Endometrium (tissue), 2 donors: Measurements from ENCODE around the gene BCAN.

Experiments used
- FAIRE-seq: peaks from 2 replicates; lab custom pipeline; 2012; peaks lifted over from hg19 to GRCh38; lab: Jason Lieb, UNC
- donor health status: control.
- donor health status: control.

BCAN gene

GRCh38 chr1:156662005-156662799 lies 20.3 kb downstream of the BCAN start:
- no peak for FAIRE-seq

GRCh38 chr1:156662800-156663055 lies 20.8 kb downstream of the BCAN start:
- FAIRE-seq: no peak

DNA sequence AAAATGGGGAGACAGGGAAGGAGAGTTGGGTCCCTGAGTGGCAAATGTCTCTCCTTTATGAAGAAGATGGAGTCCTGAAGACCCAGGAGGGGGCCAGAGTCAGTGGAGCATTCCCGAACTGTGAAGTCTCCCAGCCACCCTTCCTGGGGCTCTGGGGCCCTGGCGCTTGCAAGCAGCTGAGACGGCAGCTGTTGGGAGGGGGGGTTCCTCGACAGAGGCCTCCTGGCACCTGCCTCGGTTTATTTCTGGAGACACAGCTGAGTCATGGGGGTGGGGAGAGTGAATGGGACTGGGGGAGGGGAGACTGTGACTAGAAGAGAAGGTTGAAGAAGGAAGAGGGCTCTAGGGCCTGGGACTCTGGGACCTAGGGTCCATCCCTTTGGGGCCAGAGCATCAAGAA lies 21.3 kb downstream of the BCAN start:
- no peak for FAIRE-seq

- FAIRE-seq: no peak
Observed at GRCh38 chr1:156664046-156664766, 22.3 kb downstream of the BCAN start.

DNA sequence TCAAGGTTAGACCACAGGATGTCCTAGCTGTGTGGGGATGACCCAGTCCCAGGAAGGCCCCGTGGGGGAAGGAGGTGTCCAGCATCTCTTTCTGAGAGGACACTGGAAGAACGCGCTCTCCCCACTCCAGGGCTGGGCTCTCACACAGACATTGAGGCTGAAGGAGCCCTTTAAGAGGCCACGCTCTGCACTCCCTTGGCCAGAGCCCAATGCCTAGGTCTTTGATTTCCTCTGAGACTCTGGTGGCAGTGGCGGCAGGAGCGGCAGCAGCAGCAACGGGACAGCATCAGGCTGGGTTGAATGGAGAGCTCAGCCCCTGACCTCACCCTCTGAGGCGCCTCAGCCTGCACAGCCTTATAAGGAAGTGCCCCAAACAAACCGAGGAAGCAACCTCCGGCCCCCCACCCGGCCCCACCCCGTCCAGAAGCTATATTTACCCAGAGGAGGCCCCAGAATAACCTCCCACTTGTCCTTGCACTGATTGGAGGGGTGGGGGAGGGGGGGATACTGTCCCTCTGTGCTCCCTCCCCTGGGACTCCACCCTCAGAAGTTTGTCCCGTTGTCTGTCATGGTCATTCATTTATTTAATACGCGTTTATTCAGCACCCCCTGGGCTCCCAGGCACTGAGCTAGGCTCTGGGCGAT lies 23.0 kb downstream of the BCAN start:
- FAIRE-seq: no peak

DNA sequence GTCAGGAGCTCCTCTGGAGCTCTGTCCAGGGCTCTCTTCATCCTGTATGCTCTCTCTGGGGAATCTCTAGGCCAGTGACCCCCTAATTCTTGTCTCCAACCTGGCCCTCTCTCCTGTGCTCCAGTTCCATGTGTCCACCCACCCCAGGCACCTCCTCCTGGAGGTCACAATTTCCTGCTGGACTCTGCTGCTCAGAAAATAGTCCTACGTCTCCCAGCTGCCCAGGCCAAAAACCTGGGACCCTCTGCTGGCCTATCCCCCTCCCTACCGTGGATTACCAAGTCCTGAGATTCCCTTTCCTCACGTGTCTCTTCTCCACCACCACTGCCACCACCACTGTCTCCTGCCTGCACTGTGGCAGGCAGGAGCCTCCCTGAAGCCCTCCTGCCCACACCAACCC lies 23.6 kb downstream of the BCAN start:
- FAIRE-seq: no peak

GRCh38 chr1:156666862-156667609 lies 25.1 kb downstream of the BCAN start:
- FAIRE-seq: no peak

DNA sequence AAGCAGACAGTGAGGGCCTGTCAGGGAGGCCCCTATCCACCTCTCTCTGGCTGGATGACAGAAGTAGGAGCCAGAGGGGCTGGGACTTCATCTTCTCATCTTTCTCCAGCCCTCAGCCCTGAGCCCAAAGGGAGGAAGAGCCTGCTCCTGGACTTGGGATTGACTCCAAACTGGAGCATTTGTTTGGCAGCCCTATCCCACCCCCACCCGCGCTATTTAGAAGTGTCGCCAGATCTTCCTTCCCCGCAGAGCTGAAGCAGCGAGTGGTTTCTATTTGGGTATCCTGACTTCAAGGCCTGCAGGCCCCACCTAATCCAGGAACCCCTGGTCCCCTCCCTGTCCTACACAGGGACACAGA lies 25.7 kb downstream of the BCAN start:
- FAIRE-seq: no peak

- FAIRE-seq: no peak
Observed at GRCh38 chr1:156667968-156668709, 26.2 kb downstream of the BCAN start.

- FAIRE-seq: no peak
Observed at GRCh38 chr1:156668801-156669637, 27.1 kb downstream of the BCAN start.

GRCh38 chr1:156669794-156670193 lies 27.9 kb downstream of the BCAN start:
- FAIRE-seq: no peak

- no peak for FAIRE-seq
Observed at GRCh38 chr1:156670359-156670758, 28.4 kb downstream of the BCAN start.

- FAIRE-seq: no peak
Observed at GRCh38 chr1:156670791-156671190, 28.9 kb downstream of the BCAN start.

DNA sequence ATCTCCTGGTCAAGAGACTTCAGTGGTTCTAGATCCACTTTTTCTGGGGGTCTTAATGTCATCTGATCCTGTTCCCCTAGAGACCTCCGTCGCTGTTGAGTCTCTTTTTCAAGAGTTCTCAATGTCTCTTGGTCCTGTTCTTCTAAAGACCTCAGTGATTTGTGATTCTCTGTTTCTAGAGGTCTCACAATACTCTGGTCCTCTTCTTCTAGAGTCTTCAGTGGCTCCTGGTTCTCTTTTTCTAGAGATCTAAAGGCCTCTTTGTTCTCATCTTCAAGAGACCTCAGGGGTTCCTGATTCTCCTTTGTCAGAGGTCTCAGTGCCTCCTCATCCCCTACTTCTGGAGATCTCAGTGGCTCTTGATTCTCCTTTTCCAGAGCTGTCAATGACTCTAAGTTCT lies 29.9 kb downstream of the BCAN start:
- FAIRE-seq: no peak

GRCh38 chr1:156673387-156674121 lies 31.6 kb downstream of the BCAN start:
- FAIRE-seq: no peak

GRCh38 chr1:156675210-156676113 lies 33.5 kb downstream of the BCAN start:
- FAIRE-seq: no peak

GRCh38 chr1:156676114-156676819 lies 34.4 kb downstream of the BCAN start:
- no peak for FAIRE-seq

- no peak for FAIRE-seq
Observed at GRCh38 chr1:156676820-156677615, 35.1 kb downstream of the BCAN start, which contains the start of gene NES. TSS of gene NES (minus strand) at chr1:156677407. CDS start at chr1:156677264, 143 bp downstream.
